ENCODE results near the gene CDK18.

The CDK18 gene

DNA sequence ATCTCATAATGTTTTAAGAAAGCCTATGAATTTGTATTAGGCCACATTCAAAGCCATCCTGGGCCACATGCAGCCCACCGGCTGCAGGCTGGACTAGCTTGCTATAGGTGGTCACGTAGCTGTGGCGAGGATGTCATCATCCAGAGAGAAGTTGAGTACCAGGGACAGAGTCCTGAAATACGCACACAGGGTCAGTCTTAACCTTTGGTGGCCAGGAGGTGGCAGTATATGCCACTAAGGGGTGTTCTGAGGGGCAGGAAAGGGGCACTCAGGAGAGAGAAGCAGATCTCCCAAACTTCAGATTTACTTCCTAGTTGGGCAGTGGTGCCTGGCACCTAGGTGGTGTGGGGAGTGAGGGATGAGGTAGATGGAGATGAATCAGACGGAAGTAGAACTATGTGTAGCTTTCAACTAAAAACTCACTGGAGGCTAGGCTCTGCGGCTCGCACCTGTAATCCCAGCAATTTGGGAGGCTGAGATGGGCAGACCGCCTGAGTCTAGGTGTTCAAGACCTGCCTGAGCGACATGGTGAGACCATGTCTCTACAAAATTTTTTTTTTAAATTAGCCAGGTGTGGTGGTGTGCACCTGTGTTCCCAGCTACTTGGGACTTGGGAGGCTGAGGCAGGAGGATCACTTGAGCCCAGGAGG, 16.3 kb upstream of the CDK18 start:
- TF ChIP-seq, protein P1, sequence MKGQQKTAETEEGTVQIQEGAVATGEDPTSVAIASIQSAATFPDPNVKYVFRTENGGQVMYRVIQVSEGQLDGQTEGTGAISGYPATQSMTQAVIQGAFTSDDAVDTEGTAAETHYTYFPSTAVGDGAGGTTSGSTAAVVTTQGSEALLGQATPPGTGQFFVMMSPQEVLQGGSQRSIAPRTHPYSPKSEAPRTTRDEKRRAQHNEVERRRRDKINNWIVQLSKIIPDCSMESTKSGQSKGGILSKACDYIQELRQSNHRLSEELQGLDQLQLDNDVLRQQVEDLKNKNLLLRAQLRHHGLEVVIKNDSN (IDR thresholded peaks at IDR 0.05), result no peak
- TF ChIP-seq CREB1 (IDR thresholded peaks at IDR 0.05; ENCODE audit: low read depth) (no peak), NFIC (IDR thresholded peaks at IDR 0.05) (no peak), MAX (IDR thresholded peaks at IDR 0.05) (no peak), YY1 (IDR thresholded peaks at IDR 0.05; ENCODE audit: low read depth) (no peak), RAD21 (IDR thresholded peaks at IDR 0.05; ENCODE audit: low read depth) (peak; percentile 96), EP300 (IDR thresholded peaks at IDR 0.05; ENCODE audit: borderline replicate concordance) (no peak), TEAD4 (IDR thresholded peaks at IDR 0.05) (no peak), REST (IDR thresholded peaks at IDR 0.05; ENCODE audit: low read depth) (peak; percentile 84), ZBTB7A (IDR thresholded peaks at IDR 0.05; ENCODE audit: low read depth) (no peak), TCF12 (IDR thresholded peaks at IDR 0.05; ENCODE audit: low read depth) (no peak), FOXM1 (IDR thresholded peaks at IDR 0.05; ENCODE audit: borderline replicate concordance, low read depth) (no peak), CEBPB (IDR thresholded peaks at IDR 0.05) (peak; percentile 51), TAF1 (IDR thresholded peaks at IDR 0.05; ENCODE audit: low read depth) (no peak), EGR1 (IDR thresholded peaks at IDR 0.05) (no peak)

DNA sequence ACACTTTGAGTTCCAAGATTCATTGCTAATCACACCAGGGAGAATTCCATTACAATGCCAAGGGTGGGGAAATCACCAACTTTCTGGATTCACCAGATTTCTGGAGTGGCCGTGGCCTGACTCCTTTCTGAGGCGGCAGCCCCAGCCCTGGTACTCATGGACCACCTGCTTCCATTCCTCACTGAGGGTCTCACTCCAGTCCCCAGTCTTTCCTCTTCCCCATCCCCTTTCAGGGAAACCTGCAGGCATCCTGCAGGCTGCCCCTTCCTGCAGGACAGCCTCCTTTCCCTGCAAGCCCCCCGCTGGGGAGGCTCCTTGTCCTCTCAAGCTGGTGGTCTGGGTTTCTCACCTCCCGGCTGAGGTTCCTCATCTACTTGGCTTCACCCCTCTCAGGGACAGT, 12.7 kb upstream of the CDK18 start:
- no peak for TF ChIP-seq EGR1 (IDR thresholded peaks at IDR 0.05)
- no peak for TF ChIP-seq MAX (IDR thresholded peaks at IDR 0.05)
- TF ChIP-seq TAF1 (IDR thresholded peaks at IDR 0.05; ENCODE audit: low read depth), result no peak
- no peak for TF ChIP-seq RAD21 (IDR thresholded peaks at IDR 0.05; ENCODE audit: low read depth)

GRCh38 chr1:205492201-205492667, 12.2 kb upstream of the CDK18 start:
- no peak for TF ChIP-seq FOXM1 (IDR thresholded peaks at IDR 0.05; ENCODE audit: borderline replicate concordance, low read depth)
- no peak for TF ChIP-seq EP300 (IDR thresholded peaks at IDR 0.05; ENCODE audit: borderline replicate concordance)
- TF ChIP-seq TAF1 (IDR thresholded peaks at IDR 0.05; ENCODE audit: low read depth), result no peak
- TF ChIP-seq EGR1 (IDR thresholded peaks at IDR 0.05), result no peak

GRCh38 chr1:205492774-205493173, 11.7 kb upstream of the CDK18 start:
- TF ChIP-seq TCF12 (IDR thresholded peaks at IDR 0.05; ENCODE audit: low read depth) (no peak), TAF1 (IDR thresholded peaks at IDR 0.05; ENCODE audit: low read depth) (no peak), EGR1 (IDR thresholded peaks at IDR 0.05) (no peak), TEAD4 (IDR thresholded peaks at IDR 0.05) (no peak), REST (IDR thresholded peaks at IDR 0.05; ENCODE audit: low read depth) (no peak), NFIC (IDR thresholded peaks at IDR 0.05) (no peak), FOXM1 (IDR thresholded peaks at IDR 0.05; ENCODE audit: borderline replicate concordance, low read depth) (no peak), ZBTB7A (IDR thresholded peaks at IDR 0.05; ENCODE audit: low read depth) (no peak), EP300 (IDR thresholded peaks at IDR 0.05; ENCODE audit: borderline replicate concordance) (no peak), MAX (IDR thresholded peaks at IDR 0.05) (no peak), CREB1 (IDR thresholded peaks at IDR 0.05; ENCODE audit: low read depth) (no peak), YY1 (IDR thresholded peaks at IDR 0.05; ENCODE audit: low read depth) (no peak), RAD21 (IDR thresholded peaks at IDR 0.05; ENCODE audit: low read depth) (no peak), CEBPB (IDR thresholded peaks at IDR 0.05) (no peak)
- TF ChIP-seq, protein P1 (IDR thresholded peaks at IDR 0.05), result no peak

GRCh38 chr1:205493241-205494085, 11.0 kb upstream of the CDK18 start:
- no peak for TF ChIP-seq EP300 (IDR thresholded peaks at IDR 0.05; ENCODE audit: borderline replicate concordance)
- TF ChIP-seq NFIC (IDR thresholded peaks at IDR 0.05), result peak; percentile 84
